ENCODE data around the gene ZNF787.
A peak's percentile ranks its signal among the peaks of the same experiment; 100 is the strongest.

Gene ZNF787

GRCh38 chr19:56133858-56134653 lies 13.0 kb upstream of the ZNF787 start:
- Histone ChIP-seq H3K9me3 (ENCODE audit: low read length) (no peaks in the 10 kb centered on the region), H2AFZ (ENCODE audit: low read length) (0 out of 2 replicates have a peak overlapping the region, but pooled peaks have one; percentile 21), H3K4me1 (ENCODE audit: insufficient read depth, low read length, severe bottlenecking) (peaks cover 13% of the 10 kb centered on the region), H3K27me3 (ENCODE audit: insufficient read depth, low read length) (no peaks in the 10 kb centered on the region), H3K27ac (ENCODE audit: low read depth, low read length, poor library complexity, severe bottlenecking) (peak overlapping the region; percentile 28), H3K79me2 (ENCODE audit: insufficient read depth, low read length) (no peaks in the 10 kb centered on the region), H3F3A (ENCODE audit: insufficient read depth, low read length) (no peaks in the 10 kb centered on the region), H3K36me3 (ENCODE audit: insufficient read depth, low read length) (no peaks in the 10 kb centered on the region), H3K9ac (ENCODE audit: low read length) (peak overlapping the region; percentile 1; the same call in 1 of the 2 replicates), H4K20me1 (ENCODE audit: insufficient read depth, low read length) (no peaks in the 10 kb centered on the region), H3K4me3 (ENCODE audit: low read depth, low read length, poor library complexity, severe bottlenecking) (no peak overlapping the region), H3K4me2 (ENCODE audit: low read length) (peak overlapping the region; percentile 9; the same call in 1 of the 2 replicates), H3K9me2 (ENCODE audit: low read depth, low read length) (no peaks in the 10 kb centered on the region)
- no peak for TF ChIP-seq CTCF (IDR thresholded peaks at IDR 0.05; ENCODE audit: low read length)
- no peak for TF ChIP-seq EZH2 (IDR thresholded peaks at IDR 0.05; ENCODE audit: borderline replicate concordance, low read length)

- H3K27ac ChIP-seq (ENCODE audit: low read depth, low read length, poor library complexity, severe bottlenecking): no peak overlapping the region
- no peak overlapping the region for H3K9ac ChIP-seq (ENCODE audit: low read length)
Observed at GRCh38 chr19:56132316-56132822, 11.3 kb upstream of the ZNF787 start.

DNA sequence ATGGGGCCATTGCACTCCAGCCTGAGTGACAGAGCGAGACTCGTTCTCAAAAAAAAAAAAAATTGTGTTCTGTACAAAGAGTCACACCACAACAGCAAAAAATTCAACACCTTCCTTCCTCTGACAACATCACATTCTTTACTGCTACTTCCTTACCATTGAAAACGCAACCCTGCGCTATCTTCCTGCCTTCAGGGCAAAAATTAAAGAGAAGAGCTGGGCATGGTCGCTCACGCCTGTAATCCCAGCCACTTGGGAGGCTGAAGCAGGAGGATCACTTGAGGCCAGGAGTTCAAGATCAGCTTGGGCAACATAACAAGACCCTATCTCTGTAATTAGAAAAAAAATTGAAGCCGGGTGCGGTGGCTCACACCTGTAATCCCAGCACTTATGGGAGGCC lies 10.6 kb upstream of the ZNF787 start:
- Histone ChIP-seq H3K9me3 (ENCODE audit: low read length) (no peaks in the 10 kb centered on the region), H2AFZ (ENCODE audit: low read length) (no peak overlapping the region), H3K4me2 (ENCODE audit: low read length) (no peak overlapping the region), H4K20me1 (ENCODE audit: insufficient read depth, low read length) (no peaks in the 10 kb centered on the region), H3F3A (ENCODE audit: insufficient read depth, low read length) (no peaks in the 10 kb centered on the region), H3K27ac (ENCODE audit: low read depth, low read length, poor library complexity, severe bottlenecking) (no peak overlapping the region), H3K79me2 (ENCODE audit: insufficient read depth, low read length) (no peaks in the 10 kb centered on the region), H3K27me3 (ENCODE audit: insufficient read depth, low read length) (no peaks in the 10 kb centered on the region), H3K9ac (ENCODE audit: low read length) (no peak overlapping the region), H3K4me1 (ENCODE audit: insufficient read depth, low read length, severe bottlenecking) (peaks cover 13% of the 10 kb centered on the region), H3K9me2 (ENCODE audit: low read depth, low read length) (no peaks in the 10 kb centered on the region), H3K36me3 (ENCODE audit: insufficient read depth, low read length) (no peaks in the 10 kb centered on the region), H3K4me3 (ENCODE audit: low read depth, low read length, poor library complexity, severe bottlenecking) (no peak overlapping the region)
- TF ChIP-seq CTCF (IDR thresholded peaks at IDR 0.05; ENCODE audit: low read length): no peak
- TF ChIP-seq EZH2 (IDR thresholded peaks at IDR 0.05; ENCODE audit: borderline replicate concordance, low read length): no peak

More at GRCh38 chr19:56132316-56132822, 11.3 kb upstream of the ZNF787 start:
- Histone ChIP-seq H4K20me1 (ENCODE audit: insufficient read depth, low read length) (no peaks in the 10 kb centered on the region), H3K79me2 (ENCODE audit: insufficient read depth, low read length) (no peaks in the 10 kb centered on the region), H3K4me1 (ENCODE audit: insufficient read depth, low read length, severe bottlenecking) (peaks cover 13% of the 10 kb centered on the region), H3K4me2 (ENCODE audit: low read length) (no peak overlapping the region), H2AFZ (ENCODE audit: low read length) (no peak overlapping the region), H3K9me3 (ENCODE audit: low read length) (no peaks in the 10 kb centered on the region), H3K36me3 (ENCODE audit: insufficient read depth, low read length) (no peaks in the 10 kb centered on the region), H3K9me2 (ENCODE audit: low read depth, low read length) (no peaks in the 10 kb centered on the region), H3F3A (ENCODE audit: insufficient read depth, low read length) (no peaks in the 10 kb centered on the region), H3K4me3 (ENCODE audit: low read depth, low read length, poor library complexity, severe bottlenecking) (no peak overlapping the region), H3K27me3 (ENCODE audit: insufficient read depth, low read length) (no peaks in the 10 kb centered on the region)
- TF ChIP-seq CTCF (IDR thresholded peaks at IDR 0.05; ENCODE audit: low read length) (no peak), EZH2 (IDR thresholded peaks at IDR 0.05; ENCODE audit: borderline replicate concordance, low read length) (no peak)

Measured in OCI-LY1 (cell line).